C4-2B (cell line): ENCODE results near the gene ATAD2B.

Experiments used
- H3K27ac ChIP-seq: fragments of 450-650 bp; 2 replicates; pipeline ENCODE4 v1.5.1; 2017
- CTCF ChIP-seq: fragments of 450-650 bp; conservative IDR thresholded peaks from 2 replicates; pipeline ENCODE4 v1.5.1; 2017; ENCODE audit warnings: mild to moderate bottlenecking
- ZFX ChIP-seq: fragments of 450-650 bp; IDR thresholded peaks from 2 replicates; pipeline ENCODE4 v1.6.1; 2017

Gene ATAD2B

GRCh38 chr2:23850564-23851256 lies 76.2 kb downstream of the ATAD2B start:
- no peak overlapping the region for H3K27ac ChIP-seq
- no peak for TF ChIP-seq CTCF
- TF ChIP-seq ZFX: no peak

- H3K27ac ChIP-seq: no peak overlapping the region
- TF ChIP-seq ZFX (no peak), CTCF (no peak)
These were observed 82.0 kb downstream of the ATAD2B start for GRCh38 chr2:23844905-23845304.

- no peak for TF ChIP-seq CTCF
- no peak for TF ChIP-seq ZFX
- H3K27ac ChIP-seq: no peak overlapping the region
These were observed 83.6 kb downstream of the ATAD2B start for GRCh38 chr2:23843051-23843976.

GRCh38 chr2:23839919-23840578 lies 86.9 kb downstream of the ATAD2B start:
- TF ChIP-seq ZFX (no peak), CTCF (no peak)
- no peak overlapping the region for H3K27ac ChIP-seq

GRCh38 chr2:23838996-23839395 lies 87.9 kb downstream of the ATAD2B start:
- TF ChIP-seq ZFX: no peak

GRCh38 chr2:23838581-23838980 lies 88.3 kb downstream of the ATAD2B start:
- no peak overlapping the region for H3K27ac ChIP-seq
- TF ChIP-seq ZFX (no peak), CTCF (no peak)

More at GRCh38 chr2:23838996-23839395, 87.9 kb downstream of the ATAD2B start:
- H3K27ac ChIP-seq: no peak overlapping the region

- TF ChIP-seq CTCF (no peak), ZFX (no peak)
These were observed 89.1 kb downstream of the ATAD2B start for GRCh38 chr2:23837871-23838270.

More at GRCh38 chr2:23837871-23838270, 89.1 kb downstream of the ATAD2B start:
- H3K27ac ChIP-seq: no peak overlapping the region
